Central memory CD8-positive, alpha-beta T cell (primary cell): Measurements from ENCODE around the gene FAM184A.
"Not testable (repeated sequence)": the region's sequence is repeated elsewhere in the genome, so short reads cannot be mapped to it uniquely, and the experiment has no call there.

Experiments
- ATAC-seq: fragments of 150-1000 bp; cut with Tn5 transposase; replicated peaks from 2 replicates; pipeline ENCODE4 v1.10.0; 2022; ENCODE audit warnings: mild to moderate bottlenecking, moderate FRiP score, moderate number of reproducible peaks; ENCODE audit not compliant: poor library complexity, severe bottlenecking; ENCODE audit errors: extremely low read depth
- DNase-seq, 2 donors: peaks; one replicate each; pipeline ENCODE4 v3.0.0; 2021; ENCODE audit warnings: low spot score in 2 of 2
- H3K27ac Mint-ChIP-seq: one replicate; pipeline ENCODE4 v1.8.0; 2022; ENCODE audit warnings: low read depth, mild to moderate bottlenecking, moderate library complexity, mixed read lengths
- H3K27me3 Mint-ChIP-seq: one replicate; pipeline ENCODE4 v1.8.0; 2022; ENCODE audit warnings: mixed read lengths
- H3K36me3 Mint-ChIP-seq: one replicate; pipeline ENCODE4 v1.8.0; 2022; ENCODE audit warnings: mild to moderate bottlenecking, moderate library complexity, mixed read lengths; ENCODE audit not compliant: insufficient read depth
- H3K4me1 Mint-ChIP-seq: one replicate; pipeline ENCODE4 v1.8.0; 2022; ENCODE audit warnings: mixed read lengths
- H3K4me3 Mint-ChIP-seq: one replicate; pipeline ENCODE4 v1.8.0; 2022; ENCODE audit warnings: mild to moderate bottlenecking, moderate library complexity, mixed read lengths
- H3K9me3 Mint-ChIP-seq: one replicate; pipeline ENCODE4 v1.8.0; 2022; ENCODE audit warnings: mixed read lengths

The FAM184A gene, protein sequence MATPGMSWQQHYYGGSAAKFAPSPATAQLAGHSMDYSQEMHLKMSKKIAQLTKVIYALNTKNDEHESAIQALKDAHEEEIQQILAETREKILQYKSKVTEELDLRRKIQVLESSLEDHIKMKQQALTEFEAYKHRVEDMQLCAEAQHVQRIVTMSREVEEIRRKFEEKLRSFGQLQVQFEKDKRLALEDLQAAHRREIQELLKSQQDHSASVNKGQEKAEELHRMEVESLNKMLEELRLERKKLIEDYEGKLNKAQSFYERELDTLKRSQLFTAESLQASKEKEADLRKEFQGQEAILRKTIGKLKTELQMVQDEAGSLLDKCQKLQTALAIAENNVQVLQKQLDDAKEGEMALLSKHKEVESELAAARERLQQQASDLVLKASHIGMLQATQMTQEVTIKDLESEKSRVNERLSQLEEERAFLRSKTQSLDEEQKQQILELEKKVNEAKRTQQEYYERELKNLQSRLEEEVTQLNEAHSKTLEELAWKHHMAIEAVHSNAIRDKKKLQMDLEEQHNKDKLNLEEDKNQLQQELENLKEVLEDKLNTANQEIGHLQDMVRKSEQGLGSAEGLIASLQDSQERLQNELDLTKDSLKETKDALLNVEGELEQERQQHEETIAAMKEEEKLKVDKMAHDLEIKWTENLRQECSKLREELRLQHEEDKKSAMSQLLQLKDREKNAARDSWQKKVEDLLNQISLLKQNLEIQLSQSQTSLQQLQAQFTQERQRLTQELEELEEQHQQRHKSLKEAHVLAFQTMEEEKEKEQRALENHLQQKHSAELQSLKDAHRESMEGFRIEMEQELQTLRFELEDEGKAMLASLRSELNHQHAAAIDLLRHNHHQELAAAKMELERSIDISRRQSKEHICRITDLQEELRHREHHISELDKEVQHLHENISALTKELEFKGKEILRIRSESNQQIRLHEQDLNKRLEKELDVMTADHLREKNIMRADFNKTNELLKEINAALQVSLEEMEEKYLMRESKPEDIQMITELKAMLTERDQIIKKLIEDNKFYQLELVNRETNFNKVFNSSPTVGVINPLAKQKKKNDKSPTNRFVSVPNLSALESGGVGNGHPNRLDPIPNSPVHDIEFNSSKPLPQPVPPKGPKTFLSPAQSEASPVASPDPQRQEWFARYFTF

DNA sequence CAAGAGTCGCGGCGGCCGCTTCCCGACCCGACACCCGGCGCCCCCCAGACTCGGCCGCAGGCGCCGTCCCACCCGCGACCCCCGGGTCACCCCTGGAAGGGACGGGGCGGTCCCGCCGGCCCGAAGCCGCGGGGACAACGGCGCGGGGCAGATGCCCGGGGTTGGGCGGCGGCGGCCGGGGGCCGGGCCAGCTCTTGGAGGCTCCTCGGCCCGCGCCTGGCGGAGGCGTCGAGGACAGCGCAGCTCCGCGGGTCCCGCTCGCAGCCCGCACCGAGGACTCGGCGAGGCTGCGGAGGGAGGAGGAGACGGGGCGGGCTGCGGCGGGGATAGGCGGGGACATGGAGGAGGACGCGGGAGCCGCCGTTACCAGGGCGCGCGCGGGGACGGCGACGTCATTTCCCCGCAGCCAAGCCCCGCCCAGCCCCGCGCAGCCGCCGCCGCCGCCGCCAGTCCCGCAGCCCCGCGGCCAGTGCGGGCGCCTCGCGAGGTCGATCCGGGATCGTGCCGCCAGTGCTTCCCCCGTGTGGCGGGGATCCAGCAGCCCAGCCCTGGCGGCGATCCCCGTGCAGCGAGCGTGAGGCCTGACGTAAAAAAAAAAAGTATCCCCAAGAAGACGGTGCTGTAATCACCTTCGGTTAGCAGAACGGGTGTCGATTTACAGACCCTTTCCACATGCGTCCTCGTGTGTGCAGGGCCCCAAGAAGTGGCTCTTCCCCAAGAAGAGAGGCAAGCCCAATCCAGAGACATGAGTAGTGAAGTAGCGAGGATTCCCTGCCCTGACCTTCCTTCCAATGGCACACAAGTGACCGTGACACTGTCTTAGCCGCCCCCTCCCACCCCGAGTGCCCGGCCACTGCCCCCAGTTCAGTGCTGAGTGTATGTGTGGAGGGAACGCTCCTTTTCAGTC, at the start of gene FAM184A:
TSS of gene FAM184A (minus strand) at position 289 of the 907 bp plus-strand sequence. CDS start 365 bp downstream, outside the sequence.
- Mint-ChIP-seq H3K27ac (peak within 1 kb of the TSS; percentile 79), H3K9me3 (no peaks in the 10 kb centered on the region), H3K4me3 (peak within 1 kb of the TSS; percentile 87), H3K36me3 (peaks cover 2% of the 10 kb centered on the region), H3K4me1 (peaks cover 22% of the 10 kb centered on the region), H3K27me3 (no peaks in the 10 kb centered on the region)
- peak; percentile 69 for ATAC-seq
- DNase-seq, result peak; percentile 42 to 46

DNA sequence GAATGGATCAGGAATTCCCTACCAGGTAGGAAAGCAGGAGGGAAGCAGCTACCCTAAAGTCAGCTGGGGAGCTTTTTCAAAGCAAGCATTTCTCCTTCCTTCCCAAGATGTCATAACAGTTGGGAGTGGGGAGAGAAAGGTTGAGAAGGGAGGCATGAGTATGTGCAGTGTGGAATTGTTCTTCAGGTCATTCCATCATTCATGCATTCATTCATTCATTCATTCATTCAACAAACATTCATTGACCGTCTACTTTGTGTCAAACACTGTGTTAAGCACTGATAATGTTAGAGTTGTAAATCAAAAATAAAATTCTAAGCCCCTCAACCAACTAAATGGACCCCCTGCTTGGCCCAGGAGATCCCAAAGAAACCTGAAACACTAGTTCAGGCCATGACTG, 49.2 kb upstream of the FAM184A start:
- Mint-ChIP-seq H3K4me3 (no peak overlapping the region), H3K9me3 (no peaks in the 10 kb centered on the region), H3K27me3 (no peaks in the 10 kb centered on the region), H3K36me3 (no peaks in the 10 kb centered on the region), H3K4me1 (no peaks in the 10 kb centered on the region), H3K27ac (no peak overlapping the region)
- ATAC-seq (no peak), DNase-seq (no peak)

DNA sequence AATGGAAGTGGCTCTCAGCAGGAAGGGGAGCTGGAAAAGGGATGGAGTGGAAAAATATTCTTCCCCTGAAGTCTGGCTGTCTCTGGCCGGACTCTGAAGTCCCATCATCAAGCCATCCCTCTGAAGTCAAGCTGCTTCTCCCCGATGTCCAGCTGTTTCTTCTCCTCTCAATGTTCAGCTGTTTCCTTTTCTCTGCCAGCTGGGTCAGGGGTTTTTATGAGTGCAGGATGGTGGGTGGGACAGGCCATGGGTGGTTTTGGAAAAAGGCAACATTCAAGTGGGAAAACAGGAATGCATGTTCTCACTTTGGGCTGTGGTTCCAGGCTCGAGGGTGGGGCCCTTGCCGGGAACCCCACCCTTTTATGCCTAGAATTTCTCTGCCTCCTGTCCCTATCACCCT, 48.4 kb upstream of the FAM184A start:
- Mint-ChIP-seq H3K9me3 (no peaks in the 10 kb centered on the region), H3K4me1 (no peaks in the 10 kb centered on the region), H3K36me3 (no peaks in the 10 kb centered on the region), H3K27ac (no peak overlapping the region), H3K27me3 (no peaks in the 10 kb centered on the region), H3K4me3 (no peak overlapping the region)
- no peak for DNase-seq
- no peak for ATAC-seq

DNA sequence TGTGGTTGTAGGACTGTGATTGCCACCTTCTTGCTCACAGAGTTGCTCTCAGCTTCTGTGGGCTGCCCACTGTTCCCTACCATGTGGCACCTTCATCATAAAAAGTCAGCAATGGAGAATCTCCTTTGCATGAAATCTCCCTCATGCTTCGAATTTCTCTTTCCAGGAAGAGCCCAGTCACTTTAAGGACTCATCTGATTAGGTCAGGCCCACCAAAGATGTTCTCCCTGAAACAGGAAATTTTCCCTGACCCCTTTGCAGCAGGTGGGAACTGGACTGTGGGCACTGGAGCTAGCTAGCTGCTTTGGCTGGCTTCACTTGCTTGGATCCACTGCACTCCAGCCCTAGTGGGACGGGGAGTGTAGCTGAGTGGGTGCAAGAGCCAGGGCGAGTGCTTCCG, 47.7 kb upstream of the FAM184A start:
- no peaks in the 10 kb centered on the region for H3K4me1 Mint-ChIP-seq
- no peaks in the 10 kb centered on the region for H3K27me3 Mint-ChIP-seq
- ATAC-seq (no peak), DNase-seq (no peak)
- H3K9me3 Mint-ChIP-seq, result no peaks in the 10 kb centered on the region
- no peak overlapping the region for H3K27ac Mint-ChIP-seq
- no peak overlapping the region for H3K4me3 Mint-ChIP-seq
- H3K36me3 Mint-ChIP-seq, result no peaks in the 10 kb centered on the region

DNA sequence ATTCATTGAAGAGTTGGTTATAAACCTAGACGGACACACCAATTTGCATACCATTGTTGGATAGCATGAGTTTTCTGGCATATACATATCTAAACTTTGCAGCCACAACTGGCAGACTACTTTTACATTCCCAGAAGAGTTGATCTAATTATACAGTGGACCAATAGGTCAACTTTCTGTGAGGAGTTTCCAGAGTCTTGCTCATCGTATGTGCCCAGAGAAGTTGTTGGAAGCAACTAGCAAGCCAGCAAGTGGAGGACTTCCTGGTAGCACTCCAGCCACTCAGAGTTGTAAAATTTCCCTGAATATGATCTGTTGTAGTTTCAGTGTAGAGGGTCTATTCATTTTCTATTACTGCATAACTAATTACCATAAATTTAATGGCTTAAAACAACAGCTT, 47.1 kb upstream of the FAM184A start:
- ATAC-seq (no peak), DNase-seq (no peak)
- H3K27ac Mint-ChIP-seq, result no peak overlapping the region
- no peaks in the 10 kb centered on the region for H3K4me1 Mint-ChIP-seq
- no peaks in the 10 kb centered on the region for H3K36me3 Mint-ChIP-seq
- H3K9me3 Mint-ChIP-seq, result no peaks in the 10 kb centered on the region
- no peaks in the 10 kb centered on the region for H3K27me3 Mint-ChIP-seq
- H3K4me3 Mint-ChIP-seq, result no peak overlapping the region

DNA sequence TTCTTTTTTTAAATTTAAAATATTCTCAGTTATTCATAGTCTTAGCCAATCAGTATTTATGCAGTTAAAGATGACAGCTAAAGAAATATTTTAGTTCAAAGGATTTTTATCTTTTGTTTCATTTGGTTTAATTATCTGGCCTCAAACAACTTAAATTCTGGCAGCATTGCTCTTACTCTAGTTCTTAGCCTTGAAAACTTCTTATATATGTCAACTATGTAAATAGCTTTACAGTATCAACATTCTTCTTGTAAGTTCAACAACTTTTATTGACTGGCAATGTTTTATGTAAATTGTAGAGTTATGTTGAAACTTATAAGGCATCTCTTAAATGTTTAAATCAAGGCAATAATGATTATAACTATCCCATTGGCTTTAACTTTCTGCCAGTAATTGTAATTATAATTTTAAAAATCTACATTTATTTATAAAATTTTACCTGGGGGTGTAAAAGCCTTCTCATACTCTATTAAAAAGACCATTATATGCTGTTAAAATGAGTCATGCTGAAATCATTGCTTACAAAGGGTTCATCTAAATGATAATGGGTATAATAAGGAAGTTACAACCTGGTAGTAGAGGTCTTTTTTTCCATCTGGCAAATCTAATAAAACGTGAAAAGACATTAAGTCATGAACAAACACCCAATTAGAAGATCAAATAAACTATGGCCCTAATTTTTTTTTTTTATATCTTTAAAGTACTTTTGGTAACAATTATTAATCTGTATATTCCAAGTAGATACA, 45.8 kb upstream of the FAM184A start:
- H3K4me1 Mint-ChIP-seq, result no peaks in the 10 kb centered on the region
- DNase-seq, result no peak
- H3K9me3 Mint-ChIP-seq, result no peaks in the 10 kb centered on the region
- no peaks in the 10 kb centered on the region for H3K27me3 Mint-ChIP-seq
- no peak overlapping the region for H3K27ac Mint-ChIP-seq
- no peak overlapping the region for H3K4me3 Mint-ChIP-seq
- no peak for ATAC-seq
- no peaks in the 10 kb centered on the region for H3K36me3 Mint-ChIP-seq

DNA sequence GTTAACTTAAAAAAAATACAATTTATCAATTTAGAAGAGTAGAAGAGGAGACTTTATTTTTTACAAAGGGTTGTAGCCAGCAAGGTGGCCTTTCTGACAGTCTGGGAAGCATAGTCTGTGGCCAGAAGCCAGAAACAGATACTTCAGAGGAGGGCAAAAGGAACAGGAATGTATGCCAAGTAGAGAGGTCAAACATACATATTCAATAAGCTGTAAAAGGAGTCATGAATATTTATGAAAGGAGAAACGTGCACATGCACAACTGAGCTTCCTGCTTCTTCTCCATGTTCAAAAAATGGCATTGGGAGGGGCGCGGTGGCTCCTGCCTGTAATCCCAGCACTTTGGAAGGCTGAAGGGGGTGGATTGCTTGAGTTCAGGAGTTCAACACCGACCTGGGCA, 43.9 kb upstream of the FAM184A start:
- Mint-ChIP-seq H3K4me3 (no peak overlapping the region), H3K36me3 (no peaks in the 10 kb centered on the region), H3K9me3 (no peaks in the 10 kb centered on the region), H3K4me1 (no peaks in the 10 kb centered on the region), H3K27ac (no peak overlapping the region), H3K27me3 (no peaks in the 10 kb centered on the region)
- no peak for ATAC-seq
- DNase-seq, result no peak

DNA sequence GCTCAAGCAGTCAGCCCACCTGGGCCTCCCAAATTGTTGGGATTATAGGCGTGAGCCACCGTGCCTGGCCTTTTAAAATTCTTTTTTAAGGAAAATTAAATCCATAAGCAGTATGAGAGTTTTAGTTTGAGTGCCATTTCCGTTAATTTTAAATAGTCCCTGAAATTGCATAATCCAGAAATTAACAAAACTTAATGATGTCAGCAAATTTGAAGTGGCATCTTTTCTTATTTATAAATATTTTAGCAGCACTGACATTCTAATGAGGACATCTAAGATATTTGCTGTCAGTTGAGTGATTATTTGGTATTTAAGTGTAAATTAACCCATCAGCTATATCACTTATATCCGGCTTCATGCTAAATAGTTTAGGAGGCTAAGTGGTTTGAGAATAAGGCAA, 42.9 kb upstream of the FAM184A start:
- Mint-ChIP-seq H3K36me3 (no peaks in the 10 kb centered on the region), H3K27ac (no peak overlapping the region), H3K9me3 (no peaks in the 10 kb centered on the region), H3K4me1 (no peaks in the 10 kb centered on the region), H3K27me3 (no peaks in the 10 kb centered on the region), H3K4me3 (no peak overlapping the region)
- ATAC-seq, result no peak
- no peak for DNase-seq

DNA sequence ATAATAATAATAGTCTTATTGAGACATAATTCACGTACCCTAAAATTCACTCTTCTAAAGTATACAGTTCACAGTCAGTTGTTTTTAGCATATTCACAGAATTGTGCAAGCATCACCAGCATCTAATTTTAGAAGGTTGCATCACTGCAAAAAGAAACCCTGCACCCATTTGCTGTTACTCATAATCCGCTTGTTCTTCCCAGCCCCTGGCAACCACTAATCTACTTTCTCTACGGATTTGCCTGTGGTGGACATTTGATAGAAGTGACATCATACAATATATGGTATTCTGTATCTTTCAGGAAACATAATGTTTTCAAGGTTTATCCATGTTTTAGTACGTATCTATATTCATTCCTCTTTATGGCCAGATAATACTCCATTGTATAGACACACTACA, 41.5 kb upstream of the FAM184A start:
- no peak for ATAC-seq
- no peak overlapping the region for H3K4me3 Mint-ChIP-seq
- DNase-seq, result no peak
- no peaks in the 10 kb centered on the region for H3K27me3 Mint-ChIP-seq
- no peaks in the 10 kb centered on the region for H3K36me3 Mint-ChIP-seq
- H3K27ac Mint-ChIP-seq, result no peak overlapping the region
- H3K9me3 Mint-ChIP-seq, result no peaks in the 10 kb centered on the region
- H3K4me1 Mint-ChIP-seq, result no peaks in the 10 kb centered on the region

DNA sequence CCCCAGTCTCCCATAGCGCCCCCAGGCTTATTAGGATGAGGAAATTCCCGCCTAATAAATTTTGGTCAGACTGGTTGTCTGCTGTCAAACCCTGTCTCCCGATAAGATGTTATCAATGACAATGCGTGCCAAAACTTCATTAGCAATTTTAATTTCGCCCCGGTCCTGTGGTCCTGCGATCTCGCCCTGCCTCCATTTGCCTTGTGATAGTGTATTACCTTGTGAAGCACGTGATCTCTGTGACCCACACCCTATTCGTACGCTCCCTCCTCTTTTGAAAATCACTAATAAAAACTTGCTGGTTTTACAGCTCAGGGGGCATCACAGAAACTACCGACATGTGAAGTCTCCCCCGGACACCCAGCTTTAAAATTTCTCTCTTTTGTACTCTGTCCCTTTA, 40.6 kb upstream of the FAM184A start:
- not testable (repeated sequence) for H3K27me3 Mint-ChIP-seq, H3K27ac Mint-ChIP-seq, H3K4me1 Mint-ChIP-seq, H3K9me3 Mint-ChIP-seq, DNase-seq, H3K4me3 Mint-ChIP-seq, H3K36me3 Mint-ChIP-seq, ATAC-seq

DNA sequence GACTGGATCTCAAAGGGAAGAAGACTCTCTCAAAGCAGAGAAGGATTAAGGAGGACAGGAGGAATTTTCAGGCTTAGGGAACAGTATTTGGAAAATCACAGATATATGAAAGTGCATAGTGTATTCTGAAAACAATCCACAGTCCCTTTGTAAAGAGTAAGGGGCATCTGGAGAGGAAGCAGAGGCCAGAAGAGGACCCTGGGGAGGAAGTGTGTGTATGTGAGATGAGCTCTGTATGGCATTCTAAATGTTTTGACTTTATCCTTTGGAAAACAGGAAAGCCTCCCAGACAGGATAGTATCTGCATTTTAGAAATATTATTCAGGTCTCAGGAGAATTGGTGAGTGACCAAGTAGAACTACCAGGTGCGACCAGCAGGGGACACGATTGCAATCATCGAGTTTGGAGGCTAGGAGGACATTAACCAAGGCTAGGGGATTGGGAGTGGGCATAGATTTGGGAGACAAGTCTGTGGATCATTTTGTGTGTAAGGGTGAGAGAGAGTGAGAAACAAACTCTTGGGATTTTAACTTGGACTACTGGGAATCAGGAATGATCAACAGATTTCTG, 38.3 kb upstream of the FAM184A start:
- no peaks in the 10 kb centered on the region for H3K27me3 Mint-ChIP-seq
- no peaks in the 10 kb centered on the region for H3K4me1 Mint-ChIP-seq
- DNase-seq, result no peak
- no peaks in the 10 kb centered on the region for H3K36me3 Mint-ChIP-seq
- no peaks in the 10 kb centered on the region for H3K9me3 Mint-ChIP-seq
- no peak overlapping the region for H3K4me3 Mint-ChIP-seq
- no peak overlapping the region for H3K27ac Mint-ChIP-seq
- ATAC-seq, result no peak
